Measurements from ENCODE around the gene PDGFRA.

Gene PDGFRA

GRCh38 chr4:54228961-54229501 lies at the start of gene PDGFRA:
Gene PDGFRA (plus strand): TSS chr4:54229293. CDS start chr4:54258769, 29,476 bp downstream.
- no peak for DNase-seq

- DNase-seq = no peak
Measured at GRCh38 chr4:54184581-54184980, 44.5 kb upstream of the PDGFRA start.

- DNase-seq = no peak
Measured at GRCh38 chr4:54185044-54185780, 43.9 kb upstream of the PDGFRA start.

- no peak for DNase-seq
Measured at GRCh38 chr4:54185866-54186265, 43.2 kb upstream of the PDGFRA start.

GRCh38 chr4:54186371-54186770 lies 42.7 kb upstream of the PDGFRA start:
- no peak for DNase-seq

GRCh38 chr4:54187148-54187547 lies 41.9 kb upstream of the PDGFRA start:
- no peak for DNase-seq

- DNase-seq = no peak
Measured at GRCh38 chr4:54189140-54189539, 40.0 kb upstream of the PDGFRA start.

GRCh38 chr4:54192811-54193210 lies 36.3 kb upstream of the PDGFRA start:
- DNase-seq = no peak

GRCh38 chr4:54197926-54198325 lies 31.2 kb upstream of the PDGFRA start:
- DNase-seq = no peak

- DNase-seq = no peak
Measured at GRCh38 chr4:54199919-54200318, 29.2 kb upstream of the PDGFRA start.

- no peak for DNase-seq
Measured at GRCh38 chr4:54209617-54210016, 19.5 kb upstream of the PDGFRA start.

- DNase-seq = no peak
Measured at GRCh38 chr4:54213001-54213400, 16.1 kb upstream of the PDGFRA start.

- DNase-seq = no peak
Measured at GRCh38 chr4:54213761-54214160, 15.3 kb upstream of the PDGFRA start.

- DNase-seq = no peak
Measured at GRCh38 chr4:54215379-54216077, 13.6 kb upstream of the PDGFRA start.

- DNase-seq = peak; percentile 35 to 54
Measured at GRCh38 chr4:54217642-54218495, 11.2 kb upstream of the PDGFRA start.

- DNase-seq = no peak
Measured at GRCh38 chr4:54218736-54219135, 10.4 kb upstream of the PDGFRA start.

- no peak for DNase-seq
Measured at GRCh38 chr4:54224996-54225597, 4.0 kb upstream of the PDGFRA start.

- no peak for DNase-seq
Measured at GRCh38 chr4:54225598-54226403, 3.3 kb upstream of the PDGFRA start.

- DNase-seq = no peak
Measured at GRCh38 chr4:54226404-54227255, 2.5 kb upstream of the PDGFRA start.

- DNase-seq = no peak
Measured at GRCh38 chr4:54227256-54228055, 1.6 kb upstream of the PDGFRA start.
